H1 (cell line): ENCODE results near the gene GSK3B. TPM values are rescaled to one million over a fixed set of nuclear protein-coding genes. Genes with fewer than 3 reads are reported as not detected.

Experiments used
- ATF3 ChIP-seq: IDR thresholded peaks from 2 replicates; pipeline ENCODE4 v1.6.1; 2011; ENCODE audit warnings: low read depth, mild to moderate bottlenecking, low read length; ENCODE audit not compliant: insufficient read depth
- HDAC6 ChIP-seq: IDR thresholded peaks from one replicate; pipeline ENCODE4 v1.7.1; 2012; ENCODE audit warnings: low read depth, mild to moderate bottlenecking, inconsistent platforms, low read length, moderate library complexity
- KDM5A ChIP-seq: fragments of 200-600 bp; IDR thresholded peaks from 2 replicates; pipeline ENCODE4 v1.7.1; 2012; ENCODE audit warnings: mild to moderate bottlenecking, low read length, inconsistent platforms, mixed read lengths
- polyA plus RNA-seq, 7 experiments: library from polyadenylated mRNA; depleted of rRNA in 3 of 7; stranded (reverse) in 5 of 7; unstranded in 2 of 7; fragments of >200 nt in 5 of 7; fragments of 200-250 nt in 2 of 7; gene quantifications; 1 replicate in 5 of 7; 2 replicates in 1 of 7; 4 replicates in 1 of 7; pipeline versions ENCODE4 v1.2.1 to v1.2.3, GENCODE V29; 2011 to 2013; ENCODE audit warnings: missing spikeins in 2 of 7, mixed read lengths in 2 of 7
- total RNA-seq: library from RNA; stranded (reverse); fragmentation: NEBNext Ultra II Directional; extraction: Animal tissue kit (Norgen Biotek cat#: 25700); gene quantifications from 2 replicates; pipeline ENCODE4 v1.2.1, GENCODE V29; 2021
- TF ChIP-seq, protein P1 (sequence below): IDR thresholded peaks from 2 replicates; pipeline ENCODE4 v1.6.1; 2012; ENCODE audit warnings: inconsistent platforms

GSK3B gene
- total and polyA plus RNA-seq, 2 of the 8 experiments (the other 6 are each of a cell fraction or from before 2014, with no cell fraction given) = 24.2 to 50.7 TPM

- TF ChIP-seq, protein P1, sequence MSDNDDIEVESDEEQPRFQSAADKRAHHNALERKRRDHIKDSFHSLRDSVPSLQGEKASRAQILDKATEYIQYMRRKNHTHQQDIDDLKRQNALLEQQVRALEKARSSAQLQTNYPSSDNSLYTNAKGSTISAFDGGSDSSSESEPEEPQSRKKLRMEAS = no peak
- TF ChIP-seq HDAC6 = no peak
- TF ChIP-seq KDM5A = no peak
- no peak for TF ChIP-seq ATF3
- TF ChIP-seq, all 59 proteins: peak for 0
Observed at GRCh38 chr3:119944091-119944490, 150.2 kb downstream of the GSK3B start (continued).
